Dedifferentiated amniotic fluid mesenchymal stem cell (primary cell): ENCODE results near the gene SREBF2.
A peak's percentile ranks its signal among the peaks of the same experiment; 100 is the strongest.

Experiments
- DNase-seq: peaks from one replicate; pipeline ENCODE4 v3.0.0-alpha.2; 2016; ENCODE audit errors: extremely low spot score

Gene SREBF2

DNA sequence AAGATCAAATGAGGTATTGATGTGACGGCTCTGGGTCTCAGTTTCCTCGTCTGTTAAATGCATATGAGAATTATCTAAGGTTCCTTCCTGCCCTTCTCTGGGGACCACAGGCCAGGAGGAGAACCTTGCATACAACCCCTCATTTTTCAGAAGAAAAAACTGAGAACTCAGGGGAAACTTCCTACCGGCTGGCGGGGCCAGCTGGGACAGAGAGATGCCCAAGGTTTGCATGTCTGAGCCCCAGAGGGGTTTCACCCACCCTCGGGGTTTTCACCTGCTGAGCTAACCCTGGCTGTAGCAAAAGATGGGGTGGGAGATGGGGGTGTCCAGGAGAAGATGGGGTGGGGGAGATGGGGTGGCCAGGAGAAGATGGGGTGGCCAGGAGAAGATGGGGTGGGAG, 89.4 kb downstream of the SREBF2 start:
- no peak for DNase-seq

DNA sequence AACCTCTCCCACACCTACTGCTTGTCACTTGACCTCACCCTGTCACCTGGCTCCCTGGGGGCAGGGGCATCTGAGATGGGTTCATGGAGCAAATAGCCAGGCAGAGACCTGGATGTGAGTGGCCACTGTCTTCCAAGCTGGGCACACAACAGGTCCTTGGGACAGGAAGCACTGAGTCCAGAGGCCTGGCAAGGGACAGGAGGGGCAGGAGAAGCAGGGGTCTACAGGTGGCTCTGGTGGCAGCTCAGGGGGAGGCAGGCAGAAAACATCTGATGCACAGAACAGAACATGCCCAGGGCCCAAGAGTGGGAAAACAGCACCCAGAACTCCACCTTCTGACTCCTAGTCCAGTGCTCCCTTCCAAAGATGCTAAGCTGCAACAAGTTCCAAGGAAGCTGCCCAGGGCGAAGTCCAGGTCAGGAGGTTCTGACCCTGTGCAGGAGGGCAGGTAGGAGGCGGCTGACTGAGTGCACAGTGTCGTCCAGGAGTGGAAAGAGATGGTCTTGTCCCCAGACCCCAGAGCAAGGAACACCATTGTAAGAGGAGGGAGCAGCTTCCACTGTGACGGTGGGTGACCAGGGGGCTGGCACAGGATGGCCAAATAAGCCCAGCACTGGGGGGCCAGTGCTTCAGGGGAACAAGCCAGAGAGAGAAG, 90.2 kb downstream of the SREBF2 start:
- DNase-seq, result no peak

DNA sequence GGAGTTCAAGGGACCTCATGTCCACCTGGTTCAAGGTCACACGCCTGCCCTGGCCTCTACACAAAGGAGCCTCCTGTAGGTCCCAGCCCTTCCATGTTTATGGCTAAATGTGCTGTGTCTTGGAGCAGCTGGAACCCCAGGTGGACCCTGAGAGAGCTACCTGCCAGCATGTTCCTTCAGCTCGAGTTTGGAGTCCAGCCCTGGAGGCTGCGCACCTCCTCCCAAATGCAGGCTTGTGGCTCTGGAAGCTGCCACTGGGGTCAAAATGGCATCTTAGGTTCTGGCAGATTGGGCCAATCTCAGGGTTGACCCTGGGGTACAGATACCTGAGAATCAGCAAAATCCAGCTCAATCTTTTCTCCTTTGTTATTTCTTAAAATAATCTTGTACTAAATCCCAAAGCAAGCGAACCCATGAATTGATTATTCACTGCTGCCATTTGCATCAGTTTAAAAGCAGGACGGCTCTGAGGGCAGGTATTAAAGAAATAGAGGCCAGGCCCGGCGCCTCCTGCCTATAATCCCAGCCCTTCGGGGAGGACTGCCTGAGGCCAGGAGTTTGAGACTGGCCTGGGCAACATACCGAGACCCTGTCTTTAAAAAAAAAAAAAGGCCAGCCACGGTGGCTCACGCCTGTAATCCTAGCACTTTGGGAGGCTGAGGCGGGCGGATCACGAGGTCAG, 90.8 kb downstream of the SREBF2 start:
- no peak for DNase-seq

DNA sequence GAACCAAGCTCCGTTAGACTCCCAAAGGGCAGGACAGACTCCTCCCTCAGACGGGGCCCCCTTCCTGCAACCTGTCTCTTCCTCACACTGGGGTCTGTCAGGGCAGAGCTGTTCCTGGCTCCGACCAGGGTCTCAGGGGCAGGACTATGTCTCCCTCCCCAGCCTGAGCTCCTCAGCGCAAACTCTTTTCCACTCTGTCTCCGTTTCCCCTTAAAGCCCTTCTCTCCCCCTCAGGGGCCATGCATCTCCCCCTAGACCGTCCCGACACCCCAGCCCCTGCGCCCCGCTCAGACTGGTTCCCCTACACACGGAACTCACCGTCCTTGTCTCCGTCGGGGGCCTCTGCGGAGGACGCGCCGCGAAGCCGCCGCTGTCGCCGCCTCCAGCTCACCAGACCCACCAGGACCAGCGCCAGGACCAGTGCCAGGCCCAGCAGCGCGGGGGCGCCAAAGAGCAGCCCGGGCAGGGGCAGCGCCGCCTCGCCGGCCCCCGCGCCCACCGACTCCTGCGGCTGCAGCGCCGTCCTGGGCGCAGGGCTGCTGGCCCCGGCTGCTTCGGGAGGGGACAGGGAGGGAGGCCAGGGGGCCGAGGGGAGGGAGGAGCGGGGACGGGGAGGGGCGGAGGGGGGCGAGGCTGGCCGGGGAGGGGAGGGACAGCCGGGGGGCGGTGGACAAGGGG, 93.0 kb downstream of the SREBF2 start:
- DNase-seq, result no peak

DNA sequence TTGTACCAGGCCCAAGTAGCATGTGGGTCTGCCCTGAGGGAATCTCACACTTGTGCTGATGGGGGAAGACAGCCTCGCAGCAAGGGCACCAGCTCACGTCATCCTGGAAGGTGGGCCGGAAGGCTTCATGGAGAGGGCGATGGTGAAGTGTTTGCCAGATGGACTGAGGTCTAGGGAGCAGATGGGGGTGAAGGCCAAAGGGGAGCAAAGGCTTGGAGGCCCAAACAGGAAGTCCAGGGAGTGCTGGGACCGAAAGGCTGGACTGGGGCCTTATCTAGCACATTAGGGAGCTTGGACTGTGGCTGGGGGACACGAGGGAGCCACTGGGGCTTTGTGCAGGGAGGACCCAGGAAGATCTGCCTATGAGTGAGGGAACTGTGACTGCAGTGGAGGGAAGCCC, 94.9 kb downstream of the SREBF2 start:
- DNase-seq, result no peak

DNA sequence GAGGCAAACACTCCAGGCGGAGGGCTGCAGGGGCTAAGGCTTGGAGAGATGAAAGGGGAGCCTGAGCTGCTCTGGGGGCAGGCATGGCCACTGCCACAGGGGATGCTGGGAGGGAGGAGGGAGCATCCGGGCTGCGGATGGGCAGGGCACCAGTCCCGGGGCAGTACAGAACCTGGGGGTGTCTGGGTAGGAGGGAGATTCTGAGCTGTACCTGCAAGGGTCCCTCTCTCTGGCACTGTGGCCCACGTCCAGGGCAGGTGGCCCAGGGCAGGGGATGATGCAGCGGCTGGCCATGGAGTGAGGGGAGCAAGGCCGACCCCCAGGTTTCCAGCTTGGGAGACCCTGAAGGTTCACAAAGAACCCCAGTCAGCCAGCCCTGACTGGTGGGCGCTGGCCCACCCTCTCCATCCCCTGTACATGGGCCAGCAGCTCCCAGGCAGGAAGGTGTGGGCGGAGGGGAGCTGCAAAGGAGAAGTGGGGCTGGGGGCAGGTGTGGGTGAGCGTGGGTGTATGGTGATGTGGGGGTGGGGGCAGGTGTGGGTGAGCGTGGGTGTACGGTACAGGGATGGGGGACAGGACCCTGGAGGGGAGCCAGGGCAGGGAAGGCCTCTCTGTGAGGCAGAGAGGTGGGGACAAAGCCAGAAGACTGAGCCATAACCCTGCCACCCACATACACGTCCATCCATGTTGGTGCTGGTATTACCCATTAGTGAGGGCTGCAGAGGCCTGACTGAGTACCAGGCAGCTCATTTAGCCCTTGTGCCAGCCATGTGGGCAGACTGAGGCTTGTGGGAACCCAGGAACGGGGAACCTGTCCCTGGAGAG, 95.9 kb downstream of the SREBF2 start:
- DNase-seq, result no peak

DNA sequence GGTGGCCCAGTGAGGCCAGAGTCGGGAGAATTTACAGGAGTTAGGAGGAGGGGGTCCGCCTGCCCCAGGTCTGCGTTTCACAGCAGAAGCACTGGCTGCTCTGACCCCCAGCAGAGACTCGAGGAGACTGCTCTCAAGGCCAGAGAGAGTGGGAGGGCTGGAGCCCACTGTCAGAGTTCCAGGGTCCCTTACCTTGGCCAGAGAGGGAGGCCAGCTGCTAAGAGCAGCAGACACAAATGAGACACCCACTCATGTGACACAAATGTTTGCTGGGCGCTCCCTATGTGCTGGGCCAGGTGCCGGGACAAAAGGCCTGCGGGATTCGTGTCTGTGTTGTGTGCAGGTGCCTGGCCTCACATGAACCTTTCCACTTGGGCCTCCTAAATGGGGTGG, 96.5 kb downstream of the SREBF2 start:
- DNase-seq, result no peak

DNA sequence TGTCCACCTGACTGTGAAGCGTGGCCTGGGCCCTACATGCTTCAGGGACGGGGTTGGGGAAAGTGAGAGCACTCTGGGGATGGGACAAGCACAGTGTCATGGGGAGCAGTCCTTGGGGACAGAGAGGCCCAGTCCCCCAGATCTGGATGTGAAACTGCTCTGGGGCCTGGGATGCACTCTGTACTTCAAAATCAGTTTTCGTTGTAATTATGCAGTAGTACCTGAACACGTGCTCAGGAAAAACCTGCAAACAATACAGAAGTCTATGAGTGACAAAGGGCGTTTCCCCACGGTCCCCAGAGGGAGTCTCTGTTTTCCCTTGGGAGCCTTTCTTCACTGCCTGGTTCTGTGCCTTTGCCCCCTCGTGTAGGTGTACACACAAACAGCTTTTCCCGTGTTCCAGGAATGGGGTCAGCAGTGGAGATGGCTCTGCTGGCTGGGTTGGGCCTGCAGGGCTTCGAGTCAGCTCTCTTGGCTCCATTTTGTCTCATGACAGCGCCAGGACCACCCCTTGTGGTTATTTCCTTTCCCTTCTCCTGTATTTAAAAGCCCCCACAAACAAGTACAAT, 98.9 kb downstream of the SREBF2 start:
- no peak for DNase-seq

DNA sequence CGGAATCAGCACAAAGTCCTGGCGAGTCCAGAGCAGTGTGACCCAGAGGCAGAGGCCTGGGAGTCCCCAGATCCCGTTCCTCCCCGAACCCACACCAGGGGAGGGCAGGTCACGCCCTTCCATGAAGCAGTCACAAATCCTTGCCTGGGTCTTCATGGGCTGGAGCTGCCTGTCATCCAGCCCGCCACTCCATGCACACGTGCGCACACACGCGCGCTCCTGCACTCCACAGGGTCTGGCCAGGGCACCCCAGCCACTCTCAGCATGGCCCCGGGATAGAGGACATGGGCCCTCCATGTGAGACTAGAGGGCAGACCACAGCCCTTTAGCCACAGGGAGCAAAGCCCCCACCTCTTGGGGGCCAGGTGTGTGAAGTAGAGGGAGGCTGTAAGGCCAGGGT, 99.4 kb downstream of the SREBF2 start:
- no peak for DNase-seq

DNA sequence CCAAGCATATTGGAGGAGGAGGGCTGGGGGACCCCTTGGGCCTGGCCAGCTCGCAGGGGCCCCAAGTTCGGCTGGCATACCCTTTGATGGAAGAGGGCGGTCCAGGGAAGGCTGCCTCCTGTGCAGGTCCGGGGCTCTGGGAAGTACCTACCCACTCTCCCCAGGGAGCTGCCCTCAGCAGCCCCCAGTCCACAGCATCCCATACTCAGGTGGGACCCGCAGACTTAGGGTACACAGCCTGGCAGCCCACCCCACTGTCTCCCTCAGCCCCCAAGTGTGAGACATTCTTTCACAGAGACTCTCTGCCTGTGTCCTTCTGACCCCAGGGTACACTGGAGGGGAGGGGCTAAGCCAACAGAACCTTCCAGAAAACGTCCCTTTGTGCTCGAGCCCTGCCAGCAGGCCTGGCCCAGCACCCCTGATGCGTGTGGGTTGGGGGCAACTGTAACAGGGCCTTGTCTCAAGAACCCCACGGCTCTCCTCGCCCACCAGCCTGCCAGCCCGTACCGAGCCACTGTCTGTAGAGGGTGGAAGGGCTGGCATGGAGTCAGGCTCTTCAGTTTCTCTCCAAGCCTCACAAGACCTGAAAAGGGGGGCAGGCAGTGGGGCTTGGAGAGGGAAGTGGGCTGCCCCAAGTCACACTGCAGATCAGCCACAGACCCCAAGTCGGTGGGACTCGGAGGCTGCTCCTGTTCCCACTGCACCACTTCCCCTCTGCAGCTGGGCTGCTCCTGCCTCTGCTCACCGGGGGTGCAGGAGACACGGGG, 100.7 kb downstream of the SREBF2 start:
- DNase-seq, result no peak

DNA sequence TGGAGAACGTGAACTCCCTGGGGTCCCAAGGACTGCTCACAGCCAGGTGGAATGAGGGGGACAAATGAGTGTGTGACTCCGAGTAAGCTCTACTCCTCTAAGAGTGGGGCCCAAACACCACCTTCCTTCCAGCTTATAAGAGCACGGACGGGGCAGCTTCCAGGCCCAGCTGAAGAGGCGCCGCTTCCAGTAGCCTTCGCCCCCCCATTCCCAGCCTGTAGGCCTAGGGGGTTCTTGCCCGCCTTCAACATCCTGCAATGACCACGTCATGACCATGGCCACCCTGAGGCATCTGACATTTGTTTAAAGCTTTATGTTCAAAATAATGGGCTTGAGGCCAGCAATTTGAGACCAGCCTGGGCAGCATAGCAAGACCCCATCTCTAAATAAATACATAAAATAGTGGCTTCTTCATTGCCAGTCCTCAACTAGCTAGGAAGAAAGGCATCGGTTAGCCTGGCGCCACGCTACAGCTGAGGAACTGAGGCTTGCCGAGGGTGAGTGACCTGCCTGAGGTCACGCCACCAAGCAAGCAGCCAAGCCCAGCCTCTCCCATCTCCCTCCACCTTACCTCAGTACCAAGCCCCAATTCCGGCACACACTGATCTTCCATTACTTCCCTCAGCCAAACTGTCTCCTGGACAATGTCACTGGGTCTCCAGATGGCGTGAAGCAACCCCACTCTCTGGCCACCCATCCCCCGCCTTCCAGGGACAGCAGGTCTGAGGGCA, 101.5 kb downstream of the SREBF2 start:
- DNase-seq, result no peak

DNA sequence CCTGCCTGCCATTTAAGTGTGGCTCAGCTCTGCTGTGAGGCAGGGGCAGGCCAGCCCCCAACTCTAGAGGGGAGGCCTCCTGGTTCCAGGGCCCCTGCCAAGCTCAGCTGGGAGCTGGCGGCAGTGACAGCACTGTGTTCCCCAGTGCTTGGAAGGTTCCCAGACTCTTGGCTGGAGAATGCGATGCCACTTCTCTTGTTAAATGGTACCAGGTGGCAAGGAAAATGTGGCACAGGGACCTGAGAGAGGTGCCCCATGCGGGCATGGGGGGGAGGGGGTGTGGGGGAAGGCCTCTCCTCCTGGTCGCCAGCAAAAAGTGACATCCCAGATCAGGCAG, 102.1 kb downstream of the SREBF2 start:
- DNase-seq, result no peak

DNA sequence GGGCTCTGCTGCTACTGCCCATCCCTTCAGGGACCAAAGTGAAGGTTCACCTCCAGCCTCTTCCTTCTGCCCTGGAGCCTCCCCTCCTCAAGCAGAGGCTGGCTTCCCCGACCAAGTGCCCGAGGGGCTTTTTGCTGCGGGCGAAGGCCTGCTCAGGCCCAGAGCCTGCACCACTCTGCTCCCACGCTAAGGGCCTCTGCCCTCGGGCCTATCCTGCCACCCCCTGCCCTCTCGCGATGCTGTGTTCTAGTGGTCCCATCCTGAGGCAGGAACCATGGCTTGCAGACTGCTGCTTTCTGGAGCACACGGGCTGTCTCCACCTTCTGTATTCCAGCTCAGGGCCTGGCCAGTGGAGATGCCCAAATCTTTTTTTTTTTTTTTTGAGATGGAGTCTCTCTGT, 102.6 kb downstream of the SREBF2 start:
- DNase-seq, result no peak

DNA sequence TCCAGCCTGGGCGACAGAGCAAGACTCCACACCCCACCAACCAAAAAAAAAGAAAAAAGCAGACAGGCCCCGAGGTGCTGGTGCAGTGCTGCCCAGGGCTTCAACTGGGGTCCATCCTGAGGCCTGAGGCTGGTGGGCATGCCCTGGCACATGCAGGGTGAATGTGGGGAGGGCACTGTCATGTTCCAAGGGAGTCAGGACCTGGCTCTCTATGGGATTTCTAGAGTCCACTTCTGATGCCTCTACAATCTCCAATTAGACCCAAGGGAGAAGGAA, 103.9 kb downstream of the SREBF2 start:
- DNase-seq, result no peak

DNA sequence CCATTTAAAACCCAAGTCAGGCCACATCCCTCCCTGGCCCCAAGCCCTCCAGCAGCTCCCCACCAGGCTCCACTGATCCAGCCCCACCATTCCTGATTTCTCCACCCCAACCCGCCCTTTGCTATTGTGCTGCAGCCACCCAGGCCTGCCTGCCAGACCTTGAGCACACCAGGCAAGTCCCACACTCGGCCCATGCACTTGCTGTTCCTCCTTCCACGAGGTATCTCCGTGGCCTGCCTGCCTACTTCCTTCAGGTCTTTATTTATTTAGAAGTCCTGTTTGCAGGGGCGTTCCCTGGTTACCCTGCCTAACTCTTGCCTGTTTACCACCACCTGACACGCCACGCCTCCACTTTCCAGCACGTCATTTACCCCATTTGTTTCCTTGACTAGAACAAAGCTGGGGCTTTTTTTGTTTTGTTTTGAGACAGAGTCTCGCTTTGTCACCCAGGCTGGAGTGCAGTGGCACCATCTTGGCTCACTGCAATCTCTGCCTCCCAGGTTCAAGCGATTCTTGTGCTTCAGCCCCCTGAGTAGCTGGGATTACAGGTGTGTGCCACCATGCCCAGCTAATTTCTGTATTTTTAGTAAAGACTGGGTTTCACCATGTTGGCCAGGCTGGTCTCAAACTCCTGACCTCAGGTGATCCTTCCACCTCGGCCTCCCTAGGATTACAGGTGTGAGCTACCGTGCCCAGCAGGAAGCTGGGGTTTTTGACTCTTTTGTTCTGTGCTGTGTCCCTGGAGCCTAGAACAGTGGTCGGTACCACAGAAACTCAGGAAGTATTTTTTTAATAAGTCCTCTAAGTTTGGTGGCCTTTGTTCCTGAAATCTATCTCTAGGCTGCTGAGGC, 107.3 kb downstream of the SREBF2 start:
- no peak for DNase-seq

DNA sequence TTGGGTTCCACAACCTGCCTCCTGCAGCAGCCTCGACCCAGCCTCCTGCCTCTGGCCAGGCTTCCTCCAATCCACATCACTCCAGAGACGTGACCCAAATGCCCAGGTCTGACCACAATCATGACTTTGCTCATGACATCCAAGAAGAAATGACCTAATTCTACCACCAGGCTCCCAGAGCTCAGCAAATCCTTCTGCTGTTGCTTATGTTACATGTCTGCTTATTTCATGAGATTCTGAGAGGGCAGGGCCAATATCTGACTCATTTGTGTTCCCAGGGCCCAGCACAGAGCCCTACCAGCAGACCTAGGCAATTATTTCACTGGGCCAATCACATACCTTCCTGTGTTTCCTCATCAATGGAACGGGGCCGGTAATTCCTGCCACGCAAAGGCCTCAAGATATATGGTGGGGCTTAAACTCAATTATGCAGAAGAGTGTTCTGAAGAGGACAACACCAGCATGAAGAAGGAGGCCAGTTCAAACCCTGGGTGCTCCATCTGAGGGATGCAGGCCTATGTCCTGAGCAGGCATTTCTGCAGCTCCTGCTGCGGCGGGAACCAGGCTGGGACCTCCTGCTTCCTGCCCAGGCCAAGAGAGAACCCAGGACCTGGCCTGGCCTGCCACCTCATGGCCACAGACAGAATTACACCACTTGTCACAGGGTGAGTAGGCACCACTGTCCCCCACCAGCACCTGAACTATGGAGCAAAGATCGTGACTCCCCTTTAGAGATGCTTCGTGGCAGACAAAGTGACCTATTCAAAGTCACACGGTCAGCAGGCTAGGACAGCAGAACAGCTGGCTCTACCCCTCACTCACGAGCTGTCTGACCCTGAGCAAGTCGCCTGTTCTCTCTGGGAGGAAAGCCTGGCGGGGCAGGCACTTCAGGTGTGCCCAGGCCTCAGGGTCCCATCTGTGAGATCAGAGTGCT, 108.2 kb downstream of the SREBF2 start:
- DNase-seq, result peak; percentile 81

DNA sequence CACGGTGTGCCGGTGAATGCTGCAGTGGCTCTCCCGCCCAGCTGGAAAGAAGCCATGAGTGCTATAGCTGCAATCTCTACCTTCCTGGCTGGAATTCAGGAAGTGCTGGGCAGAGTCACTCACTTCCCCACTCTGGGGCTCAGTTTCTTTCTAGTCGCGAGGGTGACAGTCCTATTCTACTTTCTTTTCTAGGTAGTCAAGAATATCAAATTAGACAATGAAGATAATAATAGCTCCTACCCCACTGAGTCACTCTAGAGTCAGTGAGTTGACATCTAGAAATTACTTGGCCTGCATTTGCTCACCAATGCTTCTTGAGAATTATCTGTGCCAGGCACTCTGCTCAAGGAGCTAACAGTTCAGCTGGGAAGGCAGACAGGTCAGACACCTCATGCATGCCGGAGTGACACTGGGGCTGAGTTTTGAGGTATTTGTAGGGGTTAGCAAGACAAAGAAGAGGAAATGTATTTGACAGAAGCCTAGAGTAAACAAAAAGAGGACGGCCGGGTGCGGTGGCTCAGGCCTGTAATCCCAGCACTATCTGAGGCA, 110.8 kb downstream of the SREBF2 start:
- no peak for DNase-seq

DNA sequence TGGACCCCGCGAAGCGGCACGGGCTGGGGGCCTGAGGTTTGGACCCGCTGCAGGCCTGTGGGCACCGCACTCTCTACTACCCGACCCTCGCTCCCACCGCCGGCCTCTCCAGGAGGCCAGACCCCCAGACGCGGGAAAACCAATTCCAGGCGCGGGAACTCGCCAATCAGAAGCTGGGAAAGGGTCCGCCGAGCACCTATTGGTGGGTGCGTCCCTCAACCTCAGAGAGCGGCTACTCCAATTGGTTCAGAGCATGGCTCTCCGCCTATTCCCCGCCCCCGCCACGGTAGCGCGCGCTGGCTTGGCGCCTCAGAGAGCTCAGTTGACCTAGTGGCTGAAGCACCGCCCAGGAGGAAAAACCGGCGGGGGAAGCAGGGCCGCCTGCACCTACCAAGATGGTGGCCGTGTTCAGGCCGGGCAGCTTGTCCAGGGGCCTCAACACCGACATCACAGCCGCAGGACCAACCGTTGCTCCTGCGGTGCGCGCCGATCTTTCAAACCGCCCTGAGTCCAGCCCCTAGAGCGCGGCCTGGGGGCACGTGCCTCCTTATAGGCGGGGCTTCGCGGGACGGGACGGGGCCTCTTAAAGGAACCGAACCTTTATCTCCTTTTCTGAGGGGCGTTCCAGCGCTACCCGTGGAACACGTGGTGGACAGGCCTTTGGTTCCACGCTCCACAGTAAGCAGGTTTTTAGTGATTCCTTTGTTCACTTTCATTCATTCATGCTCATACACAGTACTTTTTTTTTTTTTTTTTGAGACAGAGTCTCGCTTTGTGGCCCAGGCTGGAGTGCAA, 113.9 kb downstream of the SREBF2 start, which contains the start of gene CENPM:
CENPM (minus strand) TSS at position 524 of the 795 bp plus-strand sequence; CDS start at position 448, 76 bp downstream.
- DNase-seq, result peak; percentile 90
